ENCODE data around the gene SLC39A11.

The SLC39A11 gene

GRCh38 chr17:72667096-72668063, 425.1 kb downstream of the SLC39A11 start:
- DNase-seq = no peak

GRCh38 chr17:72665852-72666851, 426.3 kb downstream of the SLC39A11 start:
- DNase-seq = no peak

- DNase-seq = no peak
Observed at GRCh38 chr17:72662827-72663190, 429.7 kb downstream of the SLC39A11 start.

- DNase-seq = no peak
Observed at GRCh38 chr17:72661945-72662826, 430.3 kb downstream of the SLC39A11 start.

- no peak for DNase-seq
Observed at GRCh38 chr17:72661116-72661944, 431.2 kb downstream of the SLC39A11 start.

GRCh38 chr17:72660274-72661115, 432.0 kb downstream of the SLC39A11 start:
- no peak for DNase-seq

DNA sequence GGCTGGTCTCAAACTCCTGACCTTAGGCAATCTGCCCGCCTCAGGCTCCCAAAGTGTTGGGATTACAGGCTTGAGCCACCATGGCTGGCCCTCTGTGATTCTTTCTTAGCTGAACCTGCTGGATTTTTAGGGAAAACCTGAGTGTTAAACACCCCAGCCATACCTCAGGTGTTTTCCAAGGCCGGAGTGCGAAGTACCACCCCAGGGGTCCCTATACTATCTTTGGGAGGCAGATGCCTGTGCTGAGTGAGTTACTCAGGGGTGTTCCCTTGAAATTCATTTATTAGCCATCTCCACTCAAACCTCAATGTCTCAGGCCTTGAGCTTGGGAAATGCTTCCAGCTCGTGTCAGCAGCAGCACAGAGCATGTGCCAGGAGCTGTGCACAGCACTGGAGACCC, 432.7 kb downstream of the SLC39A11 start:
- no peak for DNase-seq

- DNase-seq = no peak
Observed at GRCh38 chr17:72658675-72659074, 433.8 kb downstream of the SLC39A11 start.

DNA sequence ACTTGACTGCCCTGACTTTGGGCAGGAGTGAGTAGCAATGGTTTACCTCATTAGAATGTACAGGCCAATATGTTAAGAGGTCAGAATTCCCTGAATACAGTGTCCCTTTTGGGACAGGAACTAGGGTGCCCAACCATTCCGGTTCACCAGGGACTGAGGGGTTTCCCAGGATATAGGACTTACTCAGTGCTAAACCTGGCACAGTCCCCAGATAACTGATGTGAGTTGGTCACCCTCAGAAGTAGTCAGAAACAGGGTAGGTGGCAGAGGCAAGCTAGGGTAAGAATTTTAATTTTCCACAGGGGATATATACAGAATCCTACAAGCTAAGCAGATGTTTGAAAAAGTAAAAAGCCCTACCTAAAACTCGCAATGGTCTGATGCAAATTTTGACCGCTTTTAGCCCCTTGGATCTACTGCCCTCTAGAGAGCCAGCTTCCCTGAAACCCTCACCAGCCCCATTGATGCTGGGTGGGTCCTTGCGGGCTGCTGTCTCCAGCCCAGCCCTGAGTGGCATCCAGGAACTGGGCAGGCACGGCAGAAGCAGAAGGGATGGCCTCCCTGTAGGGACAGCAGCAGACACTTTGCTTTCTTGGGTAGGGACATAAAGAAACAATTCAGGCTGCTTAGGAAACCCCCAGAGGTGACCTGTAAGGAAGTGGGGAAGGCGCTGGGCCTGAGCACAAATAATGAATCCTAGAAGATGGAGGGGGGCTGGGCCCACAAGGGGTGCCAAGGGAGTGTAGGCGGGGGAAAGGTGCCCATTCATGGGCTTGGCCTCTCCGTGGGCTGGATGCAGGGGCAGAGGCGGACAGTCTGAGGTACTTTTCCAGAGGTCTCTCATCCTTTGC, 434.8 kb downstream of the SLC39A11 start:
- DNase-seq = no peak

- no peak for DNase-seq
Observed at GRCh38 chr17:72656130-72656763, 436.2 kb downstream of the SLC39A11 start.

DNA sequence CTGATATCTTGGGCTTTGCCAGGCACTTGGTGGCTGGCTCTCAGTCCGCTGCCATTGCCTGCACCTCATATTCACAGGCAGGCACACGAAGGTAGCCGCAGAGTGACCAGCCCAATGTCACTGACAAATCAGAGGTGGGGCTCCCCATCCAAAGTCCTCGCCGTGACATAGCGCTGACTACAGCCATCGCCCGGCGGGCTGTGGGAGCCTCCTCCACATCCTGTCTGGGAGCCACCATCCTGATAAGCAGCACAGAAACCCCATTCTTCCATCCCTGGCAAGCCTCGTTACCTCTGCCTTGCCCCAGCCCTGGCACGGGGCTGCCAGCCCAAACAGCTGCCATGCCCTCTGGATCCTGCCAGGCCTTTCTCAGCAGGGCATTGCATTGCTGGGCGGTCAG, 437.8 kb downstream of the SLC39A11 start:
- no peak for DNase-seq

- no peak for DNase-seq
Observed at GRCh38 chr17:72651988-72652387, 440.5 kb downstream of the SLC39A11 start.

DNA sequence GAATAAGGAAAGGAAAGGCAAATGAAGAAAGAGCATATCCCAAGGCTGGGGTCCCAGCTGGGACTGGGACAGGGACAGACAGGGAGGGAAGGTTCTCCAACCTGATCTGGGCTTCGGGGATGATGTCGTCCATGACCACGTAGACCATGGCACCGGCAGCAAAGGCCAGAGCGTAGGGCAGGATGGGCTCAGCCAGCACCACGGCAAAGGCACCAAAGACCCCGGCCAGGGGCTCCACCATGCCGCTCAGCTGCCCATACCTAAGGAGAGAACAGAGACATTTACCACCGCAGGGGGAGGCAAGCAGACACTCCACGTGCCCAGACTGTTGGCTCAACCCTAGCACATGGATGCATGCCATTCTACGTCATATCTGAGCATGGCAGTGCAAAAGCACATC, 443.8 kb downstream of the SLC39A11 start:
- no peak for DNase-seq

DNA sequence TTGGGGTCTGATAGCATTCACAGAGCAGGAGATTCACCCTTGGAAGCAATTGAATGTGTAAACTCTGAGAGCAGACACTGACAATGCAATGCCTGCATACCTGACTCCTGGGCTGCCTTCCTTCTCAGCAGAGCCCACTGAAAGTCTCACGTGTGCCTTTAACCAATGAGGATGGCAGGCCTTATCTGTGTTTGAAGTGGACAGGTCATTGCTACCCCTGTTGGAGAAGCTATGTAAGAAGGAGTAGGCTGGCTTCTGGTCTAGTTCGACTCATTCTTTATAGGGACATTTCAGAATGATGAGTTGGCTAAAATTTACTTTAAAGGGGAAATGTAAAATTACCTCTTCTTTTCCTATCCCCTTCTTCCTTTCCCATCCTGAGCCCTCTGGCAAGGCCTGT, 446.3 kb downstream of the SLC39A11 start:
- no peak for DNase-seq

GRCh38 chr17:72644492-72644891, 448.0 kb downstream of the SLC39A11 start:
- DNase-seq = no peak

GRCh38 chr17:72643575-72644216, 448.8 kb downstream of the SLC39A11 start:
- no peak for DNase-seq

DNA sequence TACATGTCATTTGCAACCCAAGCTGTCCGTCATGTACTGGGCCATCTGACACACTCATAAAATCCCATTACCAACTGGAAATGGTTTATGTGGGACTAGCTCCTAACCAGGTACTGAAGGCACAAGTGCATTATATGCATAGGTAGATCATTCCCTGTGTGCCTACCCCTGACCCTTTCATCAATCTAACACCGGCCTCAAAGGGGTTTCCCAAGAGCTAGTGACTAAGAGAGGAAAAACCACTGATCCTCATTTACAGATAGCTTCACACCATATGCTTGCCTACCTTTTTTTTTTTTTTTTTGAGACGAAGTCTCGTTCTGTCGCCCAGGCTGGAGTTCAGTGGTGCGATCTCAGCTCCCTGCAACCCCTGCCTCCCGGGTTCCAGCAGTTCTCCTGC, 449.8 kb downstream of the SLC39A11 start:
- DNase-seq = no peak

DNA sequence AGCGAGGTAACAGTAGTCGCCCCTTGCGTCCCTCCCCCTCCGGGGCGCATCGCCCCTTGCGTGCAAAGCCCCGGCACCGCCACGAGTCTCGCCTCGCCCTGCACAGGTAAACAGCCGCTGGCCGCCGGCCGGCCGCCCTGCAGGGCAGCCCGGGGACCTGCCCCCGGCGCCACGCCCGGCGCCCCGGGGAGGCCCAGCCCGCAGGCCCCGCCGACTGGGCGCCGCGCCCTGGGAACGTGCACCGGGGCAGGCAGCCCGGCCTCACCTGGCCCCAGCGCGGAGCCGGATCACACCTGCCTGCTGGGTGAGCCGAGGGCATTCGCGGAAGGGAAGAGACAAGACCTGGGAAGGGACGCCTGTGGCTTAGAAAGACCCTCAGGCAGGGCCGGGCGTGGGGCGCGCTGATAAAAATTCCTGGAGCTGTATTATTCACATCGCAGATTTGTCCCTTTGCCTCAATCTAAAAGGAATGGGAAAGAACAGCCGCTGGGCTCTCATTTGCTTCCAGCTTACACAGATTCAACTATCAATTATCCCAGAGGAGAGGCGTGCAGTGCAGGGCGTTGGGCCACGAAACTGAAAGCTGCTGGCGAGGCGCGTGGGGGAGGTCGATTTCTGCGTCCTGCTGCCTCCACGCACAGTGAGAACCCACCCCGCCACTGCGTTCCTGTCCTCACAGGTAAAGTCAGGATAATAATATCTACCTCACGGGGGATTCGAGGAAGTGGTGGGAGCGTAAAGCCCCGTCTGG, 451.9 kb downstream of the SLC39A11 start:
- no peak for DNase-seq
